NCI-H2171 (cell line): ENCODE measurements around the gene RGS17.
"Not testable (repeated sequence)": the region's sequence is repeated elsewhere in the genome, so short reads cannot be mapped to it uniquely, and the experiment has no call there.

Experiments
- DNase-seq: peaks from one replicate; lab custom pipeline; 2025; lab: John Stamatoyannopoulos, UW

RGS17 gene, protein sequence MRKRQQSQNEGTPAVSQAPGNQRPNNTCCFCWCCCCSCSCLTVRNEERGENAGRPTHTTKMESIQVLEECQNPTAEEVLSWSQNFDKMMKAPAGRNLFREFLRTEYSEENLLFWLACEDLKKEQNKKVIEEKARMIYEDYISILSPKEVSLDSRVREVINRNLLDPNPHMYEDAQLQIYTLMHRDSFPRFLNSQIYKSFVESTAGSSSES

GRCh38 chr6:153131037-153131981 is at the start of gene RGS17:
RGS17 (minus strand) TSS chr6:153131282; CDS start chr6:153044018, 87,264 bp downstream.
- DNase-seq: peak; percentile 52

GRCh38 chr6:153172815-153173214 is 41.7 kb upstream of the RGS17 start:
- DNase-seq: peak; percentile 73

GRCh38 chr6:153170511-153170910 is 39.4 kb upstream of the RGS17 start:
- no peak for DNase-seq

DNA sequence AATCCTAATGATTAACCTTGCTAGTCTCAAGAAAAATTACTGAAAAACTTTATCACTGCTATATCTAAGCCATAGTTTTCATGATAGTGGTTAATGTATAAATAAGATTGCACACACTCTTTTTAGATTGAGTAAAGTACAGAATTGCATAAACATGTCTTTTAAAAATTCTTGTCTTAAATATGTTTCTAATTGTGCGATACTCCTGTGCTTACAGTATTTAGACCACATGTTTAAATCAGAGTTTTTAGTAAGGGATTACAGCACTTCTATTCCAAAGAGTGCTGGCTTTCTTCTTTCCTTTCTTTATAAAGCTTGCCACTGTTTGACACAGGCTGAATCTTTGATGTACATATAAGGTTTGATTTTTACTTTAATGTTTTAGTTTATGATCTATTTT is 36.8 kb upstream of the RGS17 start:
- no peak for DNase-seq

DNA sequence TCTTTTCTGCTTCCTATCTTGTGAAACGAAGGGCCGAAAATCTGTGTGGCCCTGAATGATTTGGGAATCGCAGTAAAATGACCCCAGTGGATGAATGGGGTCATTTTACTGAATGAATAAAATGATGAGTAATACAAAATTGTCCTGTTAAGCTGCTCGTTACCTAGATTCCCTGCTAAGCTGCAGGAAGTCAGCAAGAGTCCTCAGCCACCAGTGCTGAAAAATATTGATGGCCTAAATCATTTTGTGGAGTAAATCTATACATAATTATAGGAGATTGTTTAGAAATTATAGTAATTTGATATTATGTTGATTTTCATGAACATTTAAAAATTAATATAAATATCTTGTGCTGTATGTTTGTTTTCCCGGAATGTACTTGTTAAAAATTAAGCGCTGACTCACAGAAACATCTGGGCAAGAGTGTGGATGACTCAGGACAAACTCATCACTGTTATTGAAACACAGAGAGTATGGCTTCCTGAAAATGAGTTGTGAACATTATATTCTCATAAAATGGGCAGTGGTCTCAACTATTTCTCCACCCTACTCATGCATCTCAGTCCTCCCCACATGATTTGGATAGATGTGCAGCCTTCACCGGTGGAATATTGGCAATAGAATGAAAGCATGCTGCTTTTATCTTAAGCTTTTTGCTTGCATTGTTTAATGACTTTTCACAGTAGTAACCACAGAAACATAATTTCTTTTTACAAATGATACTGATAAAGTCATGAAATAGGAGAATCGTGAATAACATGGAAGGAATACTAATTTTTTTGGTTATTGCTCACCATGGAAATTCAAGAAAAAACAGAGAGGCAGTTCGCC is 36.2 kb upstream of the RGS17 start:
- no peak for DNase-seq

GRCh38 chr6:153162646-153163045 is 31.6 kb upstream of the RGS17 start:
- no peak for DNase-seq

- no peak for DNase-seq
Observed at GRCh38 chr6:153162172-153162571, 31.1 kb upstream of the RGS17 start.

GRCh38 chr6:153160221-153160620 is 29.1 kb upstream of the RGS17 start:
- DNase-seq: no peak

DNA sequence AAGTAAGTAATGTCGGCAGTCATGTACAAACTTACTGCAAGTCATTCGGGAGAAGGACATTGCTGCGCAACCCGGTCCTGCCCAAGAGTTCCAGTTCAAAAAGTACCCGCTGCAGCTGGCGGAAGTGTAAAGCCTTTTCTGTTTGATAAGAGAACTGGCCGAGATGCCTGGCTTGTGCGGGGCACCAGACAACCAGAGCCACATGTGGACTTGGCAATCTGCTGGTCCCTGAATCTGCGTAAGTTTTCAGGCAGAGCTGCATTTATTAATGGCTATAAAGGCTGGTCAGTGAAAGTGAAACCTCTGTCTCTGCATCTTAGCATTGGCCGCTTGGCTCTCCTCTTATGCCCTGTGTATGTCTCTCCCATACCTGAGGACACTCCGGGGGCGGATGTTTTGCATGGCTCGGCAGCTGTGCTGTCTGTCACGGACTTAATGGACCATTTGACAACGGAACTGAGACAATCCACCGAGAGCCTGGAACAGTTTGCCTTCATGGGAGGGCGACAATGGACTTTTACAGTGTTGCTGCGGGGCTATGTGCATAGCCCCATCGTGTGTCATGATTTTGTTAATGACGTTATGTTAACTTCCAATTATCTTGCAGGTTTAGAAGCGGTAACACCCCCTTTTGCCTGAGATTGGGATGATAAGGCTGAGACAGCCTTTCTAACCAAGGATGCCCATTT is 19.8 kb upstream of the RGS17 start:
- DNase-seq: no peak

DNA sequence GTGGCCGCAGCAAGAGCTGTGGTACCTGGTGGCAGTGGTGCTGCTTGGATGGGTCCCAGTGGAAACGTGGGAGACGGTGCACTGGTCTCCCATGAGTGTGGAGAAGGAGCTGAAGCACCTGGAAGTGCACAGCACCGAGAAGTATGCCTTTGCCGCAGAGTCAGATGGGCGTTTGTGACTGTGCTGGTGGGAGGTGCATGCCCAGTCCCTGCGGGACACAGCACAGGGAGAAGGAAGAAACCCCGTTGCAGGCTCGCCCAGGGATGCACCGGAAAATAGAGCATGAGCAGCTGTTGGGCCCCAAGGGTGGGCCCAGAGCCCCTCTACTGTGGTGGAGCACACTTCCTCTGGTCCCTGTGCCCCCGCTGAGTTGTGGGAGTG is 19.3 kb upstream of the RGS17 start:
- no peak for DNase-seq

- no peak for DNase-seq
Observed at GRCh38 chr6:153149891-153150290, 18.8 kb upstream of the RGS17 start.

GRCh38 chr6:153146413-153146812 is 15.3 kb upstream of the RGS17 start:
- DNase-seq: no peak

DNA sequence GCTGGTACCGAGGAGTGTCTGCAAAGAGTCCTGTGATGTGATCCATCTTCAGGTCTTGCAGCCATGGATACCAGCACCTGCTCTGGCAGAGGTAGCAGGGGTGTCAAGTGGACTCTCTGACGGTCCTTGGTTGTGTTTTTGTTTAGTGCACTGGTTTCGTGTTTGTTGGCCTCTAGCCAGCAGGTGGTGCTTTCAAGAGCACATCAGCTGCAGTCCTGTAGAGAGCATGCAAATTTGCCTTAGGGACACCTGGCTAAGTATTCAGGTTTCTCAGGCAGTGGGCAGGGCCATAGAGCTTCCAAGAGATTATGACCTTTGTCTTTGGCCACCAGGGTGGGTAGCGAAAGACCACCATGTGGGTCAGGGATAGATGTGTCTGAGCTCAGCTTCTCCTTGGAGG is 14.5 kb upstream of the RGS17 start:
- no peak for DNase-seq

- no peak for DNase-seq
Observed at GRCh38 chr6:153143200-153143599, 12.1 kb upstream of the RGS17 start.

DNA sequence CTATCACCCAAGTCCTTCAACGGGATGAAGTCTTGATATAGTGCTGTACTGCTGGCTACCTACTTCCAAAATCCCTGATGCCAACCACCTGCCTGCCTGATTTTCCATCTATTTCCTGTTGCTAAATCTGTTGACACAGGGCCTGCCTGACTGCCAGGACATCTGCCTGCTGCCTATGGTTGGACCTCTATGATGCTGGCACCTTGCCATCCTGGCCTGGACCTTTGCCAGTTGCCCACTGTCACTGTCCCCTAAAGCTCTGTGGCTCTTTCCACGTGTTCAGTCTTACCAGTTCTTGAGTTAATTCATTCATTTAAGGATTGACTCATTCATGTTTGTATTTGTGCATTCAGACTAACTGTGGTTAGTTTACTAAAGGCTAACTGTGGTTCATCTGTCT is 9.2 kb upstream of the RGS17 start:
- no peak for DNase-seq

GRCh38 chr6:153138930-153139329 is 7.8 kb upstream of the RGS17 start:
- DNase-seq: no peak

DNA sequence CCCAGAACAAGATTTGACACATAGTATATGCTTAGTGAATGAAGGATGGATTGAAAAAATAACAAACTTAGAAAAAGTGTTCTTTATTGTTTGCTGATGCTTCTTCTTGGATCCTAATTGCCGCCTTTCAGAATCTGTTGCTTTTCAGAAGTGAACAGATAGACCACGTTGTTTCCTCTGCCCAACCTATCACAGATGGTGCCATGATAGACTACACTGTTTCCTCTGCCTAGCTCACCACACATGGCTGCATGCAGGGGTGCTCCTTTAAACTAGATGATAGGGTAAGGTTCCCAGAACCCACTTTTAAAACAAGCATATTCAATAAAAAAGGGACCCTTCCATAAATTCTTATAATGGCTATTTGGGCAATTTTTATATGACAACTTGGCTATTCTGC is 4.6 kb upstream of the RGS17 start:
- DNase-seq: no peak

DNA sequence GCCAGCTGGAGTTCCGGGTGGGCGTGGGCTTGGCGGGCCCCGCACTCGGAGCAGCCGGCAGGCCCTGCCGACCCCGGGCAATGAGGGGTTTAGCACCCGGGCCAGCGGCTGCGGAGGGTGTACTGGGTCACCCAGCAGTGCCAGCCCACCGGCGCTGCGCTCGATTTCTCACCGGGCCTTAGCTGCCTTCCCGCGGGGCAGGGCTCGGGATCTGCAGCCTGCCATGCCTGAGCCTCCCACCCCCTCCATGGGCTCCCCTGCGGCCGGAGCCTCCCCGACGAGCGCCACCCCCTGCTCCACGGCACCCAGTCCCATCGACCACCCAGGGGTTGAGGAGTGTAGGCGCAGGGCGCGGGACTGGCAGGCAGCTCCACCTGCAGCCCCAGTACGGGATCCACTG is 2.6 kb upstream of the RGS17 start:
- not testable (repeated sequence) for DNase-seq

DNA sequence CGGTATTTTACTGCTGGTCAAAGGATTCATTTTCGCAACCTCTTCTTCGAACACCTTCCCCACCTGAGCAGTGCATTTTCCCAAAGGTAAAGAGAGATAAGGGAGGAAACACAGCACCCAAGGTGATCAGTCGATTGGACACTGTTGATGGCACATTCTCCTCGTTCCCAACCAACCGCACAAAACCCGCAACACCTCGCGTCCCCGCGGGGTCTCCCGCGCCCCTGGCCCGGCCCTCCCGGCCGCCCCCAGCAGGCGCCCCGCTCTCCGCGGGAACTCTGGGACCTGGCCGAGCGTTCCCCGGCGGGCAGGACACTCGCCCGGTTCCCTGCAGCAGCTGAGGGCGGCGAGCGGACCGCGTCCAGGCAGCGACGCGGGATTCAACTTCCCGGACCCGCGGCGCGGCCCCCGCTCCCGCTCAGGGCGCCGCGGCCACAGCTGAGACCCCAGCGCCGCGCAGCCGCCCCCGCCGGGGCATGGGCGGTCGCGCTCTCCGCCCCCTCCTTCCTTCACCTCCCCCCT is 506 bp downstream of the RGS17 start:
- DNase-seq: no peak

DNA sequence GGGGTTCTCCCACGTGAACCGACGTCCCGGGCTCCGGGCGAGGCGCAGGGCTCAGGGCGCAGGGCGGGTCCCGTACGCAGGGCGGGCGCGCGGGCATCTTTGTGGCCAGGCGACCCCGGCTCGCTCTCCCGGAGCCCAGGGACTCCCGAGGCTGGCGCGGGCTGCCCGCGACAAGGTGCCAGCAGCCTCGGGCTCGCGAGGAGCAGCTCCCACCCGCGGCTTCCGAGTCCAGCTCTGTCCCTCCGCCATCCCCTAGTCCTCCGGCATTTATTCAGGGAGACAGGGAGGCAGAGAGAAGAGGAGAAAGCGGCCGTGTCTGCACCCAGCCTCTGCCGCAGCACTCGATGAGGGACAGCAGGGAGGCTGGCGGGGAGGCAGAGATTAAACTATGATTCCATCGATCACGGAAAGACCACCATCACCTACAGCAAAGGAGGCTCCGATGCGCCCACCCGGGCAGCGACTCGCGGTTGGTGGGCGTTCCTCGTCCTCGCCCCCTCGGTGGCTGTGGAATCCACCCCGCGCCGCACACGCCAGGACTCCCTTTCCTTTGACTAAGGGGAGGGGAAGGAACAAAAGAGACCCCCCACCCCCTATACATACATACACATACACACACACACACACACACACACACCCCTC is 1.1 kb downstream of the RGS17 start:
- no peak for DNase-seq

DNA sequence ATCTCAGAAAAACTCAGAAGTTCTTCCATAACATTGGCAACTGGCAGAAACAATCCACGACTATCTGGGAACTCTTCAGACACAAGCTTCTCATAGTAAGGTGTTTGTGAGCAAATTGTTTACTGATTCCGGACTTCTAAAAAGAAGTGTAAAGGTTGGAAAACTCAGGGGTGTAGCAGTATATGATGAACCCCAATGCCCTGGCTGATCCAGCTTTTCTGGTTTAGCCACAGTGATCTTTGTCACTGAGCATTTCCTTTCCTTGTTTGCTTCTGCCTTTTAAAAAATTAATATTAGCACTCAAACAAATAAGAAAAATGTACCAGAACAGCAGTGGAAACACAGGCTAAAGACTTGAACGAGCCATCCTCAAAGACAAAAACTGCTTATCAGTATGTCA is 4.9 kb downstream of the RGS17 start:
- DNase-seq: no peak
